Measurements from ENCODE around the gene WDR62.
"Not testable (repeated sequence)": the region's sequence is repeated elsewhere in the genome, so short reads cannot be mapped to it uniquely, and the experiment has no call there.

WDR62 gene

DNA sequence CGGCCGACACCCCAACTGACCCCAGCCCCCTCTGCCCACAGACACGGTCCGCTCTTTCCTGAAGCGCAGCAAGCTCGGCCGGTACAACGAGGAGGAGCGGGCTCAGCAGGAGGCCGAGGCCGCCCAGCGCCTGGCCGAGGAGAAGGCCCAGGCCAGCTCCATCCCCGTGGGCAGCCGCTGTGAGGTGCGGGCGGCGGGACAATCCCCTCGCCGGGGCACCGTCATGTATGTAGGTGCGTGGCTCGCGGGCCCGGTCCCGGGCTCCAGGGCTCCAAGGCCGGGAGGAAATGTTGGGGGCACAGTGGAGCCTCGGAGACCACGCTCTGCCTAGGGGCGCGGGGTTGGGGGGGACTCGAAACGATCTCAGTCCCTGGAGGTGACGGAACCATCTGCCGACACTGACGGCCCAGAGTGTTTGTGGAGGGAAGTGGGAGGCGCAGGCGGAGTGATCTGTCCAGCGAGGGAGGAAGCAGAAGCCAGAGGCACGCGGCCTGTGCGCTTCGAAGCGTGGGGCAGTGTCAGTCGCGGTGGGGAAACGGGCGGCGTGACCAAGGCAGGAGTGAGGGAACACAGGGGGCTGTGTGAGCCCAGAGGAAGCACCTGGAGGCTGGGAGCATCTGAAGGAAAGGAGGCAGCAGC, 66.9 kb downstream of the WDR62 start:
- DNase-seq (ENCODE audit: low read depth in 1 of 2, low spot score in 1 of 2), result no peak
- TF ChIP-seq SPI1 (IDR thresholded peaks at IDR 0.05; ENCODE audit: borderline replicate concordance, low read depth) (no peak), POLR2AphosphoS5 (IDR thresholded peaks at IDR 0.05; ENCODE audit: low read depth) (no peak), GABPA (IDR thresholded peaks at IDR 0.05; ENCODE audit: low read depth) (no peak), CTCF (IDR thresholded peaks at IDR 0.05; ENCODE audit: insufficient read depth, low read length) (no peak)
- TF ChIP-seq, protein P1, sequence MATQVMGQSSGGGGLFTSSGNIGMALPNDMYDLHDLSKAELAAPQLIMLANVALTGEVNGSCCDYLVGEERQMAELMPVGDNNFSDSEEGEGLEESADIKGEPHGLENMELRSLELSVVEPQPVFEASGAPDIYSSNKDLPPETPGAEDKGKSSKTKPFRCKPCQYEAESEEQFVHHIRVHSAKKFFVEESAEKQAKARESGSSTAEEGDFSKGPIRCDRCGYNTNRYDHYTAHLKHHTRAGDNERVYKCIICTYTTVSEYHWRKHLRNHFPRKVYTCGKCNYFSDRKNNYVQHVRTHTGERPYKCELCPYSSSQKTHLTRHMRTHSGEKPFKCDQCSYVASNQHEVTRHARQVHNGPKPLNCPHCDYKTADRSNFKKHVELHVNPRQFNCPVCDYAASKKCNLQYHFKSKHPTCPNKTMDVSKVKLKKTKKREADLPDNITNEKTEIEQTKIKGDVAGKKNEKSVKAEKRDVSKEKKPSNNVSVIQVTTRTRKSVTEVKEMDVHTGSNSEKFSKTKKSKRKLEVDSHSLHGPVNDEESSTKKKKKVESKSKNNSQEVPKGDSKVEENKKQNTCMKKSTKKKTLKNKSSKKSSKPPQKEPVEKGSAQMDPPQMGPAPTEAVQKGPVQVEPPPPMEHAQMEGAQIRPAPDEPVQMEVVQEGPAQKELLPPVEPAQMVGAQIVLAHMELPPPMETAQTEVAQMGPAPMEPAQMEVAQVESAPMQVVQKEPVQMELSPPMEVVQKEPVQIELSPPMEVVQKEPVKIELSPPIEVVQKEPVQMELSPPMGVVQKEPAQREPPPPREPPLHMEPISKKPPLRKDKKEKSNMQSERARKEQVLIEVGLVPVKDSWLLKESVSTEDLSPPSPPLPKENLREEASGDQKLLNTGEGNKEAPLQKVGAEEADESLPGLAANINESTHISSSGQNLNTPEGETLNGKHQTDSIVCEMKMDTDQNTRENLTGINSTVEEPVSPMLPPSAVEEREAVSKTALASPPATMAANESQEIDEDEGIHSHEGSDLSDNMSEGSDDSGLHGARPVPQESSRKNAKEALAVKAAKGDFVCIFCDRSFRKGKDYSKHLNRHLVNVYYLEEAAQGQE (IDR thresholded peaks at IDR 0.05; ENCODE audit: insufficient replicate concordance, low read depth), result no peak
- Histone ChIP-seq H3K4me3 (replicated peaks; ENCODE audit: insufficient read depth, low read length) (no peak overlapping the region), H3K27ac (replicated peaks) (no peak overlapping the region), H3K27me3 (ENCODE audit: insufficient read depth, poor library complexity, severe bottlenecking) (no peaks in the 10 kb centered on the region)

DNA sequence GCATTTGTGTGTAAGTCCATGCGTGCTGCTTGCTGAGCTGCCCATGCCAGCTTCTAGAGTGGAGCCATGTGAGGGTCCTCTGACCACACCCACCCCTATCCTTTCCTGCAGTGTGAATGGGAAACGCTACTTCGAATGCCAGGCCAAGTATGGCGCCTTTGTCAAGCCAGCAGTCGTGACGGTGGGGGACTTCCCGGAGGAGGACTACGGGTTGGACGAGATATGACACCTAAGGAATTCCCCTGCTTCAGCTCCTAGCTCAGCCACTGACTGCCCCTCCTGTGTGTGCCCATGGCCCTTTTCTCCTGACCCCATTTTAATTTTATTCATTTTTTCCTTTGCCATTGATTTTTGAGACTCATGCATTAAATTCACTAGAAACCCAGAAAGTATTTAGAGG, 70.9 kb downstream of the WDR62 start:
- Histone ChIP-seq H3K27me3 (ENCODE audit: insufficient read depth, poor library complexity, severe bottlenecking) (no peaks in the 10 kb centered on the region), H3K4me3 (replicated peaks; ENCODE audit: insufficient read depth, low read length) (no peak overlapping the region), H3K27ac (replicated peaks) (no peak overlapping the region)
- no peak for DNase-seq (ENCODE audit: low read depth in 1 of 2, low spot score in 1 of 2)
- TF ChIP-seq, protein P1 (IDR thresholded peaks at IDR 0.05; ENCODE audit: insufficient replicate concordance, low read depth), result no peak
- no peak for TF ChIP-seq SPI1 (IDR thresholded peaks at IDR 0.05; ENCODE audit: borderline replicate concordance, low read depth)
- no peak for TF ChIP-seq GABPA (IDR thresholded peaks at IDR 0.05; ENCODE audit: low read depth)
- TF ChIP-seq POLR2AphosphoS5 (IDR thresholded peaks at IDR 0.05; ENCODE audit: low read depth), result no peak
- TF ChIP-seq CTCF (IDR thresholded peaks at IDR 0.05; ENCODE audit: insufficient read depth, low read length), result no peak

DNA sequence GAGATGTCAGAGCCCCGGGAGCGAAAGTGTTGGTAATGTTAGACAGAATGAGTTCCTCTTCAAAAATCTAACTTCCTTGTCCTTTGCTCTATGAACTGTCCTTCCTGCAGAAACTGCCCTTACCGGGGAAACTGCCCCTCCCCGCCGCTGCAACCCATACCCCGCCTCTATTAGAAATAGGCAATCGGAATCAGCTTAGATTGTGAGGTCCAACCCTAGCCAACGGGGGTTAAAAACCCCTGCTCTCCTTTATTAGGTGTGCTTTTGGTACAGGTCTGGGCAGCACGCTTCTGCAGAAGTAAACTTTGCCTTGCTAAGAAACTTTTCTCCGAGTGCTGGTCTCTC, 73.7 kb downstream of the WDR62 start:
- Histone ChIP-seq H3K27ac (replicated peaks) (peak overlapping the region; percentile 84), H3K27me3 (ENCODE audit: insufficient read depth, poor library complexity, severe bottlenecking) (no peaks in the 10 kb centered on the region), H3K4me3 (replicated peaks; ENCODE audit: insufficient read depth, low read length) (peak overlapping the region; percentile 48)
- TF ChIP-seq POLR2AphosphoS5 (IDR thresholded peaks at IDR 0.05; ENCODE audit: low read depth) (no peak), SPI1 (IDR thresholded peaks at IDR 0.05; ENCODE audit: borderline replicate concordance, low read depth) (0 out of 2 replicates have a peak, but pooled peaks have one; percentile 4), GABPA (IDR thresholded peaks at IDR 0.05; ENCODE audit: low read depth) (peak; percentile 2; the same call in 1 of the 2 replicates), CTCF (IDR thresholded peaks at IDR 0.05; ENCODE audit: insufficient read depth, low read length) (no peak)
- TF ChIP-seq, protein P1 (IDR thresholded peaks at IDR 0.05; ENCODE audit: insufficient replicate concordance, low read depth), result no peak
- DNase-seq (ENCODE audit: low read depth in 1 of 2, low spot score in 1 of 2), result peak in 1 of 2 experiments; percentile 70

DNA sequence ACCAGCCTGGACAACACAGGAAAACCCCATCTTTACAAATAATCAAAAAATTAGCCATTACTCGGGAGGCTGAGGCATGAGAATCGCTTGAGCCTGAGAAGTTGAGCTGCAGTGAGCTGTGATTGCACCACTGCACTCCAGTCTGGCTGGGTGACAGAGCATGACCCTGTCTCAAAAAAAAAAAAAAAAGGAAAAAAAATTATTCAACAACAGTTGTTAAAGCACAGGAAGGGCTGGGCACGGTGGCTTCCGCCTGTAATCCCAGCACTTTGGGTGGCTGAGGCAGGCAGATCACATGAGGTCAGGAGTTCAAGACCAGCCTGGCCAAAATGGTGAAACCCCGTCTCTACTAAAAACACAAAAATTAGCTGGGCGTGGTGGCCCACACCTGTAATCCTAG, 76.5 kb downstream of the WDR62 start:
- H3K27me3 ChIP-seq (ENCODE audit: insufficient read depth, poor library complexity, severe bottlenecking); H3K4me3 ChIP-seq (replicated peaks; ENCODE audit: insufficient read depth, low read length); DNase-seq (ENCODE audit: low read depth in 1 of 2, low spot score in 1 of 2); H3K27ac ChIP-seq (replicated peaks): not testable (repeated sequence)

- not testable (repeated sequence) for H3K27ac ChIP-seq (replicated peaks); H3K4me3 ChIP-seq (replicated peaks; ENCODE audit: insufficient read depth, low read length); DNase-seq (ENCODE audit: low read depth in 1 of 2, low spot score in 1 of 2); H3K27me3 ChIP-seq (ENCODE audit: insufficient read depth, poor library complexity, severe bottlenecking)
These were observed 80.2 kb downstream of the WDR62 start for GRCh38 chr19:36134867-36135266.
